G401.6 (cell line): Measurements from ENCODE around the gene FMN1.

ENCODE experiments used
- FAIRE-seq: peaks from 2 replicates; lab custom pipeline; 2012; peaks lifted over from hg19 to GRCh38; lab: Jason Lieb, UNC

The FMN1 gene

DNA sequence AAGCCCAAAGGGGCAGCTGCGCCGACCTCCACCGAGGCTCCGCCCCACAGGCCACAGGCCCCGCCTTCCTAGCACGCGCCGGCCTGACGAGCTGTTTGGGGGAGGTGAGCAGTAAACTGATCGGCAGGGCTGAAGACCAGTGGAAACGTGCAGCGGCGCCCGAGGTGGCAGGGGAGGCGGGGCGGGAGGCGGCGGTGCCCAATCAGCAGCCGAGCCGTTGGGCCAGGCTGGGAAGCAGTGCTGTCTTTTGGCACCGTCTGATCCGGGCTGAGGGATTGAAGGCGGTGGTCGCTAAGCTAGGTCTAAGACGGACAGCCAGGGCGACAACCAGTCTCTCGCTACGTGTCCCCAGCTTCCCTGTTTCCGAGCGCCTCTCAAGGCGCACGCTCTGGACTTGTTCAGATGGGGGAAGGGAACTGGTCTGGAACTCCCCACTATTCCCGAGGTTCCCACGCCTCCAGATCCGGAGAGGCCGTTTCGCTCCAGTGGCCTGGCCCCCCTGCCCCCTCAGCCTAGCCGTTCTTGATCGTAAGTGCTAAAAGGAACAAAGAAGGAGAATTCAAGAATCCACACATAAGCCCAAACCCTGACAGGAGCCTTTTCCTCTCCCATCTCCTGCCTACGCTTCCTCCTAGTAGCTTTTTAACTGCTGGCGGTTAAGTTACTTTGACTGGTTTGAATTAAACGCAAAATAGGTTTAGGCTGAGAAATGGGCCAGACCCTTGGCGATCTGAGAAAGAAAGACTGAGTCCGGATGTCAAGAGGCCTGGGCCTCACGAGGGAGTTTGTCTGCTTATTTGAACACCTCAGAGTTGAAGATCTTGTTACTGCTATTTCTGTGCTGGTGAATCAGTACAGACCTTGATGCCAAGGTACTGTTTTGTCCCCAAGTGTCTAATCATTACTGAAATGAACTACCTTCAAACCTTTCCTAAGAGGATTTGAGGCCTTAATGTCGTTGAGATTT is at the start of gene FMN1:
Gene FMN1, minus strand, starts transcription at position 11 of the 967 bp plus-strand sequence. CDS start 39,800 bp downstream, outside the sequence.
- FAIRE-seq: no peak

DNA sequence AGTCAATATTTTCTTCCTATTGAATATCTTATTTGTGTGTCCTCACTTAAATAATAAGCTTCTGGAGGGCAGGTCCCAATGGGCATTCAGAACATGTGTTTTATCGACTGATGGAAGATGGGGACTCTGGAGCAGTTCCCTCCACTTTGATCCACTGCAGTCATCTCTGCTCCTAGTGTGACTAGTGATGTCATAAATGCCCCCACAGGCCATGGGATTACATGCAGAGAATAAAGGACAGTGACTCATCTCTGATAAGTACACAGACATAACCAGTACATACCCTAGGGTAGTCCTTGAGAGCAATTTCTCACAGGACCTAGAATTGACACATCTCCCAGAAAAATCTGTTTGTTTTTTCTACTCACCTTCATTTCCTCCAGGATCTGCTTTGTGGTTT is 49.4 kb upstream of the FMN1 start:
- no peak for FAIRE-seq

GRCh38 chr15:33243393-33243792 is 48.9 kb upstream of the FMN1 start:
- FAIRE-seq: no peak

DNA sequence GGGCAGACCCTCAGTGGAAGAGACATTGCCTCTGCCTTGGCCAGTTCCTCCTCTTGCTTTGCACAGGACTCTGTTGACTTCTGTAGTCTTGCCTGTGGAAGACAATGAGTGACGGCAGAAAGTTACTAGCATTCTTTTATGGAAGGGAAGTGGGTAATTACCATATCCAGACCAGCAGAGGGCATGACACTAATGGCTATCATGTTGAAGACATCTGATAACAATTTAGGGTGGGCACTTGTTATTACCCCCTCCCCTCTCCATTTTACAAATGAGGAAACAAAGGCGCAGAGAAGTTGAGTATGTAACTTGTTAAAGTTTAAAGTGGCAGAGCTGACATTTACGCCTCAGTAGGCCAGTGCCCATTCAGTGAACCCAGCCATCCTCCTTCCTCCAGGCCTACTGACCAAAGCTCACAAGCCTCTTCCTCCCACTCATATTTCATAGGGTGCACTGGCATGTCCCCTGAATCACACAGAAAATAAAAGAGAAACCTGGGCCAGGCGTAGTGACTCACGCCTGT is 48.2 kb upstream of the FMN1 start:
- no peak for FAIRE-seq

DNA sequence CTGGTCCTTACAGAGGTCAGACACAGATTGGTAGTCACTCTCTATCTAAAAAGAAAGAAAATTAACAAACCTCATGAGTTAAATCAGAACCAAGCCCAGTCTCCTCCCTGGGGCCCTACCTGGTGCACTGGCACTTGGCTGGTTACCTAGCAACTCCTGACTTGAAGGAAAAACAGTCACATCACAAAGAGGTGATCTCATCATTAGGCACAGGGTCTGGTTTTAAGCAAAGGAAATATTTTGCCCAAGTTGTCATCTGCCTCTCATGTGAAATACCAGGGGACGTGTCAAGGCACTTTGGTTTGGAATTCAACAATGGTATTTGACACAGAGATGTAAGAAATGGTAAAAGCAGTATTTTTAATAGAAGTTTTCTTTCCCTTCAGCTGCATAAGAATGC is 47.7 kb upstream of the FMN1 start:
- no peak for FAIRE-seq

DNA sequence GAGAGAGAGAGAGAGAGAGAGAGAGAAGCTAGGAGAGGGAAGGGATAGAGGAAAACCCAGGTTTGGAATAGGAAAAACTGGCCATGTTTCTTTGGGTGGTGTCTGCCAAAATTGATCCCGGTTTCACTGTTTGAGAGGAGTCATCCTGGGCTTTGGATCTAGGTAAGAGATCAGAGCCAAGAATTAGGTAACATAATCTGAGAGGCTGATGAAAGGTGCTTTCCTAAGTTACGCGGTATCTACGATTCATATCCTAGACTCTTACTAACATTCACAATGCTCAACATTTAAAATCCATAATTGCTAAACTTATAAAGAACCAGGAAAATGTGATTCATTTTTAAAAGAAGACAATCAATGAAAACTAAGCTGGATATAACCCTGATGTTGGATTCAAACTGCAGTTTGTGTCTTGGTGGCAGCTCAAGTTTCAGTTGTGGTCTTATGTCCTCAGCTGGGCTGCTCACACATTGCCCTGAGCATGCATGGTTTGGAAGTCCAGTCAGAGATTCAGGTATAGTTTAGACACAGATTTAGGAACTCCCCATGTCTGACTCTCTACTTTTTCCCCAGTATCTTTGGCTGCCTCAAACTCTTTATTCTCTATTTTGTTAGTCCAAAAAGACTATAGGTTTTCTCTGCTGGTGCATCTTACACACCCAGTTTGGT is 42.5 kb upstream of the FMN1 start:
- no peak for FAIRE-seq

DNA sequence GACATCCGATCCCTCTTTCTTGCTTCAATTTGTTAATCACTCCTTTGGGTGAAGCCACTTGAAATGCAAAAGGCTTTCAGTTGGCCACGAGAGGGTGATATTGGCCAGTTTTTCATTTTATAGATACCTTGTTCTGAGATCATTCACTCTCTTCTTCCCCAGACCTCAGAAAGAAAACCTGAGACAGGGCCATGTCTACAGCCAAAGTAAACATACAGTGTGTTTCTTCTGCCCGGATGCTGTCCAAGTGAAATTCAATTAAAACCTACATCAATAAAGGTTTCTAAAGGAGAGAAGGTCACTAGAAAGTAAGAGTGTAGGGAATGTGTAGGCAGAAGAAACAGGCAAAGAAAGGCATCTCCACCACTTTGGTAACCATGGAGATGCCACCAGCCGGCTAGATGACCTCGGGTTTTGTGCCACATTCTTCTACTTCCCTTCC is 39.5 kb upstream of the FMN1 start:
- FAIRE-seq: no peak

- no peak for FAIRE-seq
Observed at GRCh38 chr15:33226559-33227181, 32.2 kb upstream of the FMN1 start.

DNA sequence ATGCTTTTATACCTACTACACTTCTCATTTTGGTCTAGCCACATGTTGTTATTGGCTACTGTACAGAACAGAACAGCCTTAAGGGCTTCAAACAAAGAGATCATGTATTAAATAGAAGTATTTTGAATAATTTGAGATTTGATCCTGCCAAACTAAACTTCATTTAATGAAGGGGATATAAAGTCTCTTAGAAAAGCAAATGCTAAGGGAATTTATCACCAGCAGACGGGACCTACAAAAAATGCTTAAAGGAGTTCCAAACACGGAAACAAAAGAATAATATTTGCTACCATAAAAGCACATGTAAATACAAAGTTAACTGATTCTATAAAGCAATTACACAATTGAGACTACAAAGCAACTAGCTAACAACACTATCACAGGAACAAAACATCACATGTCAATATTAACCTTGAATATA is 23.6 kb upstream of the FMN1 start:
- no peak for FAIRE-seq

GRCh38 chr15:33215941-33216872 is 21.7 kb upstream of the FMN1 start:
- peak; percentile 79 for FAIRE-seq

- no peak for FAIRE-seq
Observed at GRCh38 chr15:33211176-33211808, 16.8 kb upstream of the FMN1 start.

GRCh38 chr15:33209575-33210481 is 15.3 kb upstream of the FMN1 start:
- no peak for FAIRE-seq

DNA sequence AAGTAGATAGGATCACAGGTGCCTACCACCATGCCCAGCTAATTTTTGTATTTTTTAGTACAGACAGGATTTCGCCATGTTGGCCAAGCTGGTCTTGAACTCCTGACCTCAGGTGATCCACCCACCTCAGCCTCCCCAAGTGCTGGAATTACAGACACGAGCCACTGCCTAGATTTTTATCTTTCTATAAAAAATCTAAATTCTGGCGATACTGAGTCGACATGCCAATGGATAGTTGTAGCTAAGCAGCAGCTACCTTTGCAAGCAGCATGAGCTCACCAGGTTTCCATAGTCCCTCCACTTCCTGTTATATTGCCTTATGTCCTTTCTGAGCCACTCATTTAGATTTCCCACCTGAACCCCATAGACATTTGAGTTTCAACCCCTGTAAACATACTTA is 13.1 kb upstream of the FMN1 start:
- no peak for FAIRE-seq

DNA sequence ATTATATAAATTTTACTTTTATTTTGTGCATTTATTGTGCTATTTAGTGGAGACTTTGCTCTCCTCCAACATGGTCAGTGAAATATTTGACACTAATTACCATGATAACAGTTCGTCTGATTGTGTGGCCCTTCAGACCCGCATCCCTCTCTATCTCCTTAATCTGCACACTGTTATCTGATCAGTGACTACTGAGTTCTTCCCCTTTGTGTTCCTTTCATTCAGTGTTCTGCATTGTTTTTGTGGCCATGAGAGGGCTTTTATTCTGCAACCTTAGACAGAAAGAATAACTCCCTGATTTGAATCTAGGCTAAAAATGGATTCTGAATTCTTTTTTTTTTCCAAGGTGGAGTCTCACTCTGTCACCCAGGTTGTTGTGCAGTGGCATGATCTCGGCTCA is 11.9 kb upstream of the FMN1 start:
- FAIRE-seq: no peak

DNA sequence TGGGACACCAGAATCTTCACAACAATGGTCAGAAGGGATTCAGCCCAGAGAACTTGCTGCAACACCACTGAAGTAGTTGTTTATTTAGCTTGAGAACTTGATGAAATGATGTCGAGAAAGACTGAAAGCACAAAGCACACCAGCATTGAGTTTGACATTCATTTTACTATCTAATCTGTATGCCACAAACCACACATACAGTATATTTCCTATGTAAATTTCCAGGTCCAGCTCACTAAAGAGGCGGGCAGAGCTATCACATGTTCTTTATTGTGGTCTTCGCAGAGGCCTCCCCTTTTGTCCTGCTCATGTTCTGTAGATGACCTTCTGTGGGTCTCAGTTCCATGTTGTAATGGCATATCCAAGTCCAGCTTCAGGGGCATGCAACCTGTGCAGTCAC is 10.4 kb upstream of the FMN1 start:
- FAIRE-seq: no peak

- no peak for FAIRE-seq
Observed at GRCh38 chr15:33204087-33204486, 9.6 kb upstream of the FMN1 start.

DNA sequence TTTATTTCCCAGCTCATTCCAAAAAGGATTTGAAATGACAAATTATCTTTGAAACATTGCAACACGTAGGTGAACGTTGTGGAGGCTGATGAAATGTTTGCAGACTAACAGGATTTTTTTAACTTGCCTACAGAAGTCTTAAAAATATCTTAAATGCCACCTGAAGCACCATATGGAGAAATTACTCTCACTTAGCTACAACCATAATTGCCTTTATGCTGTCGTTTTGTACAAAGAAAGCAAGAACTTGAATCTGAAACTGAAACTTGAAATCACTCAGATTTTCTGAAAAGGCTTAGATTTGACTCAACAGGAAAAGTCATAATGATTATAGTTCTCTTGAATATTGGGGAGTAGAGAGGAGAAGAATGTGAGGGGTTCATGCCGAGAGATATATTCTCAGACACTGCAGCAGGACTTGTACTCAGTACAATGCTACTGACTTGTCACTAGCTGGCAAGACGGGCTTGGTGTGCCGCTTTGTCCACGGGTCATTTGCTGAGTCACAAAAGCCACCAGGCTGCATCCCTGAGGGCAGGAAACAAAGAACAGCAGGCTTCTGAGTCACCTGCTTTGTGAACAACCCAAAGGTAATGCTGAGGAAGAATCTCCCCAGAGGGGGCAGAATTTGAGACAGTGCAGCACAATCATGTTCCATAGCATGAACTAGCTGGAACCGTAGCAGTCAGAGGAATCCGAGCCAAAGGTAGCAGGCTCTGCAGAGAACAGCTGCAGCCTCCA is 7.1 kb upstream of the FMN1 start:
- no peak for FAIRE-seq

GRCh38 chr15:33200903-33201302 is 6.4 kb upstream of the FMN1 start:
- no peak for FAIRE-seq

- no peak for FAIRE-seq
Observed at GRCh38 chr15:33200444-33200843, 5.9 kb upstream of the FMN1 start.
